ENCODE results near the gene RPS6KA2.

GRCh38 chr6:166497087-166497899 lies 129.8 kb downstream of the RPS6KA2 start:
- no peak for TF ChIP-seq CTCF (IDR thresholded peaks at IDR 0.05)
- TF ChIP-seq POLR2A (IDR thresholded peaks at IDR 0.05), result no peak

Data from testis (tissue), 2 donors.